ENCODE results near the gene TOM1L2. TPM values are rescaled to one million over a fixed set of nuclear protein-coding genes. Genes with fewer than 3 reads are reported as not detected.
A peak's percentile ranks its signal among the peaks of the same experiment; 100 is the strongest.

Gene TOM1L2
- total and polyA plus RNA-seq, 2 of the 4 experiments (the other 2 are of a cell fraction) = 34.4 to 51.7 TPM

DNA sequence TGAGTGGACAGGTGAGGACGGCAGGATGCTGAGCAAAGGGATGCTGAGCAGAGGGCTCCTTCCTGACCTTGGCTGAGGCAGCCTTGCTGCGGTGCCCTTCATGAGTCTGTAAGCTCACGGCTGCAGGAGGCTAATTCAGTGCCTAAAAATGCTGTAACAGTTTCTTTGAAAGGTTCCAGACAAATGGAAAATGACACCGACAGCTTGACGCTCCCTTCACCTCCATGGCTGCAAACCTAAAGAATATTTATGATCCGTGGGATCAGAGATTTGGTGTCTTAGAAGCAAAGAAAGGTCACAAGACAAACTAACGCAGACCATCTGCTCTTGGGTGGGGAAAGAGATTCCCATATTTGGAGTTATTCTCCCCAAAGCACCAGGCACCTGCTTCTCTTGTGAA lies 28.0 kb downstream of the TOM1L2 start:
- POLR2A ChIA-PET (ENCODE audit: unreplicated experiment) = interaction anchor here (0.7 kb wide), 1 partner anchor 13 kb away, joined by 6 read pairs; no protein-coding TSS in a partner anchor
- no peak for ATAC-seq (ENCODE audit: low read depth)
- H3K79me1 ChIP-seq (ENCODE audit: low read depth in 1 of 2, low read length in 2 of 2) = peaks cover 32 to 81% of the 10 kb centered on the region in 2 experiments

More for the DNA sequence above, 28.0 kb downstream of the TOM1L2 start:
- Histone ChIP-seq H4K5ac (ENCODE audit: low read depth, low read length) (no peak overlapping the region; the same call in 1 of the 2 replicates), H3K14ac (replicated peaks; ENCODE audit: low read depth, low read length) (peak overlapping the region; percentile 51; the same call in 1 of the 2 replicates), H3K4me3 (ENCODE audit: insufficient read depth, low read depth, low read length) (no peak overlapping the region), H3K36me3 (ENCODE audit: control insufficient read depth, insufficient read depth, low read length) (no peaks in the 10 kb centered on the region), H2AK5ac (ENCODE audit: low read depth, low read length) (peak overlapping the region; percentile 72; the same call in 1 of the 2 replicates), H3K4me1 (ENCODE audit: control insufficient read depth, insufficient read depth, low read length) (peaks cover 43% of the 10 kb centered on the region), H4K20me1 (ENCODE audit: insufficient read depth, low read length) (peaks cover 11% of the 10 kb centered on the region; the same call in 1 of the 2 replicates), H3K9me3 (ENCODE audit: control insufficient read depth, insufficient read depth, low read length) (no peaks in the 10 kb centered on the region), H2AK9ac (replicated peaks; ENCODE audit: low read depth, low read length, poor library complexity) (peak overlapping the region; percentile 74), H3K4ac (ENCODE audit: low read depth, low read length) (peak overlapping the region; percentile 85), H3K4me2 (ENCODE audit: low read depth, low read length) (no peak overlapping the region), H2BK20ac (ENCODE audit: low read depth, low read length) (peak overlapping the region; percentile 91), H3K27me3 (ENCODE audit: control insufficient read depth, insufficient read depth, low read length) (no peaks in the 10 kb centered on the region), H2BK5ac (ENCODE audit: low read depth, low read length, poor library complexity, severe bottlenecking) (no peak overlapping the region), H2BK120ac (ENCODE audit: low read depth, low read length) (peak overlapping the region; percentile 92), H4K91ac (ENCODE audit: insufficient read depth, low read depth, low read length) (peak overlapping the region; percentile 60), H3K27ac (ENCODE audit: insufficient read depth, low read length) (no peak overlapping the region; the same call in 1 of the 2 replicates), H3K23ac (ENCODE audit: low read depth, low read length) (no peak overlapping the region), H3K9ac (ENCODE audit: low read depth, low read length) (no peak overlapping the region), H2AFZ (replicated peaks; ENCODE audit: low read length, poor library complexity) (no peak overlapping the region), H3K18ac (ENCODE audit: low read depth, low read length) (no peak overlapping the region), H4K8ac (ENCODE audit: low read depth in 2 of 2, low read length in 2 of 2) (0 out of 4 replicates have a peak overlapping the region, but pooled peaks of 1 of the 2 experiments have one; percentile 22), H3K56ac (ENCODE audit: extremely low read depth, insufficient read depth, low read length) (no peak overlapping the region), H2BK15ac (ENCODE audit: low read depth, low read length) (peak overlapping the region; percentile 39; the same call in 2 of the 3 replicates), H3K9me1 (ENCODE audit: insufficient read depth, low read length) (peaks cover 45% of the 10 kb centered on the region)
- no peak for DNase-seq
- intact Hi-C loops (cut with micrococcal nuclease) = no loop called here
- BruUV-seq (replicated peaks) = no TSS peak
- TF ChIP-seq FOS (IDR thresholded peaks at IDR 0.05; ENCODE audit: low read depth, low read length) (no peak), RCOR1 (IDR thresholded peaks at IDR 0.05; ENCODE audit: insufficient replicate concordance, low read length) (no peak), POLR2A (IDR thresholded peaks at IDR 0.05; ENCODE audit: low read depth, low read length) (no peak), BHLHE40 (IDR thresholded peaks at IDR 0.05; ENCODE audit: low read depth, low read length) (no peak), CEBPB (IDR thresholded peaks at IDR 0.05; ENCODE audit: low read depth, low read length) (no peak), MXI1 (IDR thresholded peaks at IDR 0.05; ENCODE audit: borderline replicate concordance, low read depth, low read length) (no peak), NFE2L2 (IDR thresholded peaks at IDR 0.05; ENCODE audit: low read depth, low read length) (no peak), RAD21 (IDR thresholded peaks at IDR 0.05; ENCODE audit: low read length) (no peak), CHD1 (IDR thresholded peaks at IDR 0.05; ENCODE audit: low read depth, low read length) (no peak), RFX5 (IDR thresholded peaks at IDR 0.05; ENCODE audit: low read depth, low read length) (no peak), MAFK (IDR thresholded peaks at IDR 0.05; ENCODE audit: low read depth, low read length) (no peak), MAZ (IDR thresholded peaks at IDR 0.05; ENCODE audit: borderline replicate concordance, low read depth, low read length) (no peak), SMC3 (IDR thresholded peaks at IDR 0.05; ENCODE audit: low read depth, low read length) (no peak)
- TF ChIP-seq, protein P1, sequence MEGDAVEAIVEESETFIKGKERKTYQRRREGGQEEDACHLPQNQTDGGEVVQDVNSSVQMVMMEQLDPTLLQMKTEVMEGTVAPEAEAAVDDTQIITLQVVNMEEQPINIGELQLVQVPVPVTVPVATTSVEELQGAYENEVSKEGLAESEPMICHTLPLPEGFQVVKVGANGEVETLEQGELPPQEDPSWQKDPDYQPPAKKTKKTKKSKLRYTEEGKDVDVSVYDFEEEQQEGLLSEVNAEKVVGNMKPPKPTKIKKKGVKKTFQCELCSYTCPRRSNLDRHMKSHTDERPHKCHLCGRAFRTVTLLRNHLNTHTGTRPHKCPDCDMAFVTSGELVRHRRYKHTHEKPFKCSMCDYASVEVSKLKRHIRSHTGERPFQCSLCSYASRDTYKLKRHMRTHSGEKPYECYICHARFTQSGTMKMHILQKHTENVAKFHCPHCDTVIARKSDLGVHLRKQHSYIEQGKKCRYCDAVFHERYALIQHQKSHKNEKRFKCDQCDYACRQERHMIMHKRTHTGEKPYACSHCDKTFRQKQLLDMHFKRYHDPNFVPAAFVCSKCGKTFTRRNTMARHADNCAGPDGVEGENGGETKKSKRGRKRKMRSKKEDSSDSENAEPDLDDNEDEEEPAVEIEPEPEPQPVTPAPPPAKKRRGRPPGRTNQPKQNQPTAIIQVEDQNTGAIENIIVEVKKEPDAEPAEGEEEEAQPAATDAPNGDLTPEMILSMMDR (conservative IDR thresholded peaks at IDR 0.05; ENCODE audit: low read depth, low read length) = no peak
- TF ChIP-seq, protein P2, sequence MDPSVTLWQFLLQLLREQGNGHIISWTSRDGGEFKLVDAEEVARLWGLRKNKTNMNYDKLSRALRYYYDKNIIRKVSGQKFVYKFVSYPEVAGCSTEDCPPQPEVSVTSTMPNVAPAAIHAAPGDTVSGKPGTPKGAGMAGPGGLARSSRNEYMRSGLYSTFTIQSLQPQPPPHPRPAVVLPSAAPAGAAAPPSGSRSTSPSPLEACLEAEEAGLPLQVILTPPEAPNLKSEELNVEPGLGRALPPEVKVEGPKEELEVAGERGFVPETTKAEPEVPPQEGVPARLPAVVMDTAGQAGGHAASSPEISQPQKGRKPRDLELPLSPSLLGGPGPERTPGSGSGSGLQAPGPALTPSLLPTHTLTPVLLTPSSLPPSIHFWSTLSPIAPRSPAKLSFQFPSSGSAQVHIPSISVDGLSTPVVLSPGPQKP (IDR thresholded peaks at IDR 0.05; ENCODE audit: borderline replicate concordance, low read depth, low read length) = no peak
- TF ChIP-seq, protein P3, sequence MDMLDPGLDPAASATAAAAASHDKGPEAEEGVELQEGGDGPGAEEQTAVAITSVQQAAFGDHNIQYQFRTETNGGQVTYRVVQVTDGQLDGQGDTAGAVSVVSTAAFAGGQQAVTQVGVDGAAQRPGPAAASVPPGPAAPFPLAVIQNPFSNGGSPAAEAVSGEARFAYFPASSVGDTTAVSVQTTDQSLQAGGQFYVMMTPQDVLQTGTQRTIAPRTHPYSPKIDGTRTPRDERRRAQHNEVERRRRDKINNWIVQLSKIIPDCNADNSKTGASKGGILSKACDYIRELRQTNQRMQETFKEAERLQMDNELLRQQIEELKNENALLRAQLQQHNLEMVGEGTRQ (IDR thresholded peaks at IDR 0.05; ENCODE audit: low read depth, low read length) = no peak
- in situ Hi-C loops (cut with MboI; ENCODE audit: low sequenced_read_pairs) = no loop called here
- CTCF ChIA-PET = no interaction called here
- dilution Hi-C loops (cut with HindIII; ENCODE audit: low sequenced_read_pairs, unreplicated experiment) = no loop called here
- no CpG with 5 or more reads among the region's 7 CpGs for WGBS, 2 experiments (ENCODE audit: extremely low coverage in 2 of 2, insufficient read length in 1 of 2)

Data from IMR-90 (cell line).